SK-N-SH treated with all-trans-retinoic acid at 6 μM for 48 hours (cell line): ENCODE data around the gene CHST10.

Experiments
- ARNTL ChIP-seq: fragments of 450-650 bp; formaldehyde crosslinking; IDR thresholded peaks from 2 replicates; pipeline ENCODE4 v1.5.0; 2020; ENCODE audit warnings: low read depth, mild to moderate bottlenecking, moderate library complexity, borderline replicate concordance
- CSRNP3 ChIP-seq: fragments of 250-450 bp; sonication (Bioruptor Pico); IDR thresholded peaks from 2 replicates; pipeline ENCODE4 v1.5.1; 2021; ENCODE audit warnings: mild to moderate bottlenecking, moderate library complexity
- ESRRG ChIP-seq: fragments of 250-450 bp; sonication (Bioruptor Pico); IDR thresholded peaks from 2 replicates; pipeline ENCODE4 v1.6.1; 2021; ENCODE audit warnings: mild to moderate bottlenecking
- PATZ1 ChIP-seq: fragments of 250-450 bp; sonication (Bioruptor Pico); IDR thresholded peaks from 2 replicates; pipeline ENCODE4 v1.8.0; 2020; ENCODE audit warnings: mild to moderate bottlenecking, moderate library complexity, borderline replicate concordance
- RARB ChIP-seq: fragments of 250-450 bp; sonication (Bioruptor Pico); IDR thresholded peaks from 2 replicates; pipeline ENCODE4 v1.8.0; 2021; ENCODE audit warnings: mild to moderate bottlenecking, moderate library complexity
- SNAI2 ChIP-seq: fragments of 250-450 bp; sonication (Bioruptor Pico); IDR thresholded peaks from 2 replicates; pipeline ENCODE4 v1.5.0; 2020; ENCODE audit warnings: mild to moderate bottlenecking, moderate library complexity
- TCF4 ChIP-seq: fragments of 250-450 bp; sonication (Bioruptor Pico); IDR thresholded peaks from 2 replicates; pipeline ENCODE4 v1.8.0; 2021; ENCODE audit warnings: mild to moderate bottlenecking, moderate library complexity, borderline replicate concordance
- ZC3H10 ChIP-seq: fragments of 250-450 bp; sonication (Bioruptor Pico); IDR thresholded peaks from 2 replicates; pipeline ENCODE4 v1.5.1; 2021; ENCODE audit warnings: mild to moderate bottlenecking, moderate library complexity
- ZFP30 ChIP-seq: fragments of 450-650 bp; formaldehyde crosslinking; IDR thresholded peaks from 2 replicates; pipeline ENCODE4 v1.5.0; 2022; ENCODE audit warnings: mild to moderate bottlenecking, moderate library complexity
- ZNF565 ChIP-seq: fragments of 450-650 bp; formaldehyde crosslinking; conservative IDR thresholded peaks from 2 replicates; pipeline ENCODE4 v1.5.0; 2020; ENCODE audit warnings: low read depth, mild to moderate bottlenecking, moderate library complexity
- TF ChIP-seq, protein P1 (sequence below): fragments of 250-450 bp; sonication (Bioruptor Pico); IDR thresholded peaks from 2 replicates; pipeline ENCODE4 v1.5.1; 2020; ENCODE audit warnings: low read depth, mild to moderate bottlenecking, moderate library complexity

DNA sequence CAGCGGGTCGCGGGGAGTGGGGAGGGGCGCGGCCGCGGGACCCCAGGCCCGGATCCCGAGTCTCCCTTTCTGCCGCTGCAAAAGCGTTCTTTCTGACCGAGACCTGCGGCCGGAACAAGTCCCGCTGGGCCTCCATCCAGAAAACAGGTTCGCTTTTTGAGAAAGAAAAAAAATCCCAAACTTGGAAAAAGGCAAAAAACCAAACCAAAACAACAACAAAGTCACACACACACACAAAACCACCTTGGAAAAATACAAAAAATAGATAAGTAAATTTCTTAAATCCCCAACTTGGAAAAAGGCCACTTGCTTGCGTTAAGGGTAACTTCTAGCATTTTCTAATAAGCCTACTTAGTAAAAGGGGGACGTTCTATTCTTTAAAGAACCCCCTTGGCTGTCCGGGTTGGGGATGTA lies 250 bp upstream of the CHST10 start:
- TF ChIP-seq ZC3H10 (CRISPR knock-in tag) = no peak
- no peak for TF ChIP-seq CSRNP3 (CRISPR knock-in tag)
- TF ChIP-seq, protein P1, sequence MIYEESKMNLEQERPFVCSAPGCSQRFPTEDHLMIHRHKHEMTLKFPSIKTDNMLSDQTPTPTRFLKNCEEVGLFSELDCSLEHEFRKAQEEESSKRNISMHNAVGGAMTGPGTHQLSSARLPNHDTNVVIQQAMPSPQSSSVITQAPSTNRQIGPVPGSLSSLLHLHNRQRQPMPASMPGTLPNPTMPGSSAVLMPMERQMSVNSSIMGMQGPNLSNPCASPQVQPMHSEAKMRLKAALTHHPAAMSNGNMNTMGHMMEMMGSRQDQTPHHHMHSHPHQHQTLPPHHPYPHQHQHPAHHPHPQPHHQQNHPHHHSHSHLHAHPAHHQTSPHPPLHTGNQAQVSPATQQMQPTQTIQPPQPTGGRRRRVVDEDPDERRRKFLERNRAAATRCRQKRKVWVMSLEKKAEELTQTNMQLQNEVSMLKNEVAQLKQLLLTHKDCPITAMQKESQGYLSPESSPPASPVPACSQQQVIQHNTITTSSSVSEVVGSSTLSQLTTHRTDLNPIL = no peak
- TF ChIP-seq TCF4 = no peak
- TF ChIP-seq RARB (CRISPR knock-in tag) = no peak
- no peak for TF ChIP-seq SNAI2 (CRISPR knock-in tag)
- TF ChIP-seq ZNF565 (CRISPR knock-in tag) = no peak
- no peak for TF ChIP-seq ESRRG
- TF ChIP-seq PATZ1 = no peak
- TF ChIP-seq ZFP30 (CRISPR knock-in tag) = no peak
- no peak; the same call in 1 of the 2 replicates for TF ChIP-seq ARNTL
